Colonic mucosa (tissue), 4 donors: ENCODE results near the gene GPR152. TPM values are rescaled to one million over a fixed set of nuclear protein-coding genes. Genes with fewer than 3 reads are reported as not detected.
"Not testable (repeated sequence)": the region's sequence is repeated elsewhere in the genome, so short reads cannot be mapped to it uniquely, and the experiment has no call there.

Source experiments
- DNase-seq: peaks from one replicate; pipeline ENCODE4 v3.0.0-alpha.2; 2020
- H3K27ac ChIP-seq: fragments of 200-600 bp; one replicate; pipeline ENCODE4 v1.8.0; 2021
- H3K27me3 ChIP-seq: fragments of 200-600 bp; one replicate; pipeline ENCODE4 v1.8.0; 2021
- H3K36me3 ChIP-seq: fragments of 200-600 bp; one replicate; pipeline ENCODE4 v1.8.0; 2021
- H3K4me1 ChIP-seq: fragments of 200-600 bp; one replicate; pipeline ENCODE4 v1.8.0; 2021; ENCODE audit warnings: mild to moderate bottlenecking
- H3K4me3 ChIP-seq: fragments of 200-600 bp; one replicate; pipeline ENCODE4 v1.8.0; 2021
- H3K9ac ChIP-seq, 2 donors: one replicate each; pipeline ENCODE4 v1.7.0; 2013; ENCODE audit warnings: control low read depth in 2 of 2, low read depth in 2 of 2, low read length in 2 of 2
- H3K9me3 ChIP-seq: fragments of 200-600 bp; one replicate; pipeline ENCODE4 v1.8.0; 2021
- CTCF ChIP-seq: fragments of 200-600 bp; IDR thresholded peaks from one replicate; pipeline ENCODE4 v1.8.0; 2022; ENCODE audit warnings: antibody characterized with exemption, mild to moderate bottlenecking
- intact Hi-C: fragments of 100-400 bp; cut with DNase I; formaldehyde crosslinking; loops from one replicate; pipeline ENCODE4 v1.14.1; 2022
- total RNA-seq, 2 donors: library from RNA; stranded (reverse); fragmentation: NEBNext Ultra II Directional in 1 of 2; extraction: Animal tissue kit (Norgen Biotek cat#: 25700) in 1 of 2; gene quantifications; one replicate each; pipeline ENCODE4 v1.2.1, GENCODE V29; 2021
- donor health status: healthy.
- donor health status: DM: no; HTN: no; CAD: no.
- donor health status: DM: no; HTN: no; CAD: no.

Gene GPR152
- total RNA-seq, 2 donors from 2014 or later = not detected

GRCh38 chr11:67406969-67407687, 45.4 kb downstream of the GPR152 start:
- Histone ChIP-seq H3K9ac (peak overlapping the region in 1 of 2 donors; percentile 50), H3K27me3 (no peaks in the 10 kb centered on the region), H3K27ac (no peak overlapping the region), H3K9me3 (no peaks in the 10 kb centered on the region), H3K4me3 (no peak overlapping the region), H3K36me3 (no peaks in the 10 kb centered on the region), H3K4me1 (no peaks in the 10 kb centered on the region)
- TF ChIP-seq CTCF = no peak
- no peak for DNase-seq
- intact Hi-C loops = no loop called here

GRCh38 chr11:67406420-67406968, 46.0 kb downstream of the GPR152 start:
- no peak for DNase-seq
- H3K27me3 ChIP-seq = no peaks in the 10 kb centered on the region

GRCh38 chr11:67405688-67406339, 46.7 kb downstream of the GPR152 start:
- no peaks in the 10 kb centered on the region for H3K36me3 ChIP-seq
- H3K27me3 ChIP-seq = no peaks in the 10 kb centered on the region
- H3K4me1 ChIP-seq = no peaks in the 10 kb centered on the region
- DNase-seq = no peak
- H3K9me3 ChIP-seq = no peaks in the 10 kb centered on the region
- peak overlapping the region; percentile 26 to 35 for H3K9ac ChIP-seq
- peak overlapping the region; percentile 25 for H3K4me3 ChIP-seq
- no peak overlapping the region for H3K27ac ChIP-seq
- intact Hi-C loops = no loop called here
- TF ChIP-seq CTCF = no peak

More at GRCh38 chr11:67406420-67406968, 46.0 kb downstream of the GPR152 start:
- Histone ChIP-seq H3K36me3 (no peaks in the 10 kb centered on the region), H3K4me1 (no peaks in the 10 kb centered on the region), H3K9ac (peak overlapping the region in 1 of 2 donors; percentile 26), H3K9me3 (no peaks in the 10 kb centered on the region), H3K4me3 (no peak overlapping the region), H3K27ac (no peak overlapping the region)
- intact Hi-C loops = no loop called here
- TF ChIP-seq CTCF = no peak

- Histone ChIP-seq H3K9me3 (no peaks in the 10 kb centered on the region), H3K36me3 (no peaks in the 10 kb centered on the region), H3K4me3 (peak overlapping the region; percentile 25), H3K27ac (peak overlapping the region; percentile 61), H3K27me3 (no peaks in the 10 kb centered on the region), H3K9ac (peak overlapping the region in 1 of 2 donors; percentile 0), H3K4me1 (peaks cover 3% of the 10 kb centered on the region)
- DNase-seq = no peak
- TF ChIP-seq CTCF = no peak
- intact Hi-C loops = no loop called here
Observed at GRCh38 chr11:67405196-67405567, 47.3 kb downstream of the GPR152 start.

- Histone ChIP-seq H3K27ac (peak overlapping the region; percentile 61), H3K9ac (peak overlapping the region; percentile 58 to 61), H3K27me3 (no peaks in the 10 kb centered on the region), H3K36me3 (no peaks in the 10 kb centered on the region), H3K9me3 (no peaks in the 10 kb centered on the region), H3K4me1 (peaks cover 8% of the 10 kb centered on the region), H3K4me3 (peak overlapping the region; percentile 25)
- no peak for DNase-seq
- intact Hi-C loops = no loop called here
- no peak for TF ChIP-seq CTCF
Observed at GRCh38 chr11:67404515-67405195, 47.9 kb downstream of the GPR152 start.

- H3K9ac ChIP-seq, H3K9me3 ChIP-seq, DNase-seq, H3K36me3 ChIP-seq, intact Hi-C loops, H3K27me3 ChIP-seq: not testable (repeated sequence)
- H3K4me1 ChIP-seq = peaks cover 14% of the 10 kb centered on the region
- peak overlapping the region; percentile 61 for H3K27ac ChIP-seq
- peak overlapping the region; percentile 25 for H3K4me3 ChIP-seq
Observed at GRCh38 chr11:67403085-67403484, 49.4 kb downstream of the GPR152 start.

GRCh38 chr11:67402192-67402839, 50.2 kb downstream of the GPR152 start:
- H3K4me1 ChIP-seq = peaks cover 14% of the 10 kb centered on the region
- intact Hi-C loops, H3K27me3 ChIP-seq, H3K9me3 ChIP-seq, DNase-seq: not testable (repeated sequence)
- H3K27ac ChIP-seq = peak overlapping the region; percentile 92
- H3K9ac ChIP-seq = peak overlapping the region; percentile 70 to 85
- peak overlapping the region; percentile 15 for H3K4me3 ChIP-seq
- H3K36me3 ChIP-seq = peaks cover 16% of the 10 kb centered on the region
